Measurements from ENCODE around the gene TMEM151A.

The TMEM151A gene

GRCh38 chr11:66247295-66247694 is 44.4 kb upstream of the TMEM151A start:
- Histone ChIP-seq H3K27ac (ENCODE audit: low read length) (no peak overlapping the region), H3K4me2 (ENCODE audit: low read depth, low read length) (no peak overlapping the region), H3K36me3 (replicated peaks; ENCODE audit: insufficient read depth, low read length) (no peaks in the 10 kb centered on the region), H3K79me2 (ENCODE audit: low read length) (no peaks in the 10 kb centered on the region), H3K9ac (ENCODE audit: low read length) (no peak overlapping the region), H3K9me3 (replicated peaks; ENCODE audit: insufficient read depth, low read length) (no peaks in the 10 kb centered on the region), H4K20me1 (ENCODE audit: insufficient read depth, low read length) (no peaks in the 10 kb centered on the region), H3F3A (ENCODE audit: insufficient read depth, low read length) (no peaks in the 10 kb centered on the region), H3K9me2 (replicated peaks; ENCODE audit: insufficient read depth, low read length) (no peaks in the 10 kb centered on the region), H3K4me1 (ENCODE audit: low read length) (no peaks in the 10 kb centered on the region), H2AFZ (ENCODE audit: low read length) (no peak overlapping the region), H3K4me3 (ENCODE audit: low read length) (no peak overlapping the region), H3K27me3 (replicated peaks; ENCODE audit: insufficient read depth, low read length) (no peaks in the 10 kb centered on the region)
- TF ChIP-seq EZH2 (optimal IDR thresholded peaks at IDR 0.05; ENCODE audit: low read depth, low read length), result no peak
- TF ChIP-seq CTCF (IDR thresholded peaks at IDR 0.05; ENCODE audit: low read length), result no peak
- no peak for TF ChIP-seq EZH2phosphoT487 (IDR thresholded peaks at IDR 0.05; ENCODE audit: low read length)
- DNase-seq, result no peak

- no peak overlapping the region for H3K4me3 ChIP-seq (ENCODE audit: low read length)
- no peaks in the 10 kb centered on the region for H3K9me2 ChIP-seq (replicated peaks; ENCODE audit: insufficient read depth, low read length)
- no peaks in the 10 kb centered on the region for H3K4me1 ChIP-seq (ENCODE audit: low read length)
- no peaks in the 10 kb centered on the region for H3F3A ChIP-seq (ENCODE audit: insufficient read depth, low read length)
- H4K20me1 ChIP-seq (ENCODE audit: insufficient read depth, low read length), result no peaks in the 10 kb centered on the region
- H2AFZ ChIP-seq (ENCODE audit: low read length), result no peak overlapping the region
- no peak for TF ChIP-seq EZH2phosphoT487 (IDR thresholded peaks at IDR 0.05; ENCODE audit: low read length)
- TF ChIP-seq EZH2 (optimal IDR thresholded peaks at IDR 0.05; ENCODE audit: low read depth, low read length), result no peak
- TF ChIP-seq CTCF (IDR thresholded peaks at IDR 0.05; ENCODE audit: low read length), result no peak
- H3K27ac ChIP-seq (ENCODE audit: low read length), result no peak overlapping the region
- no peak for DNase-seq
- H3K36me3 ChIP-seq (replicated peaks; ENCODE audit: insufficient read depth, low read length), result no peaks in the 10 kb centered on the region
- H3K27me3 ChIP-seq (replicated peaks; ENCODE audit: insufficient read depth, low read length), result no peaks in the 10 kb centered on the region
- H3K4me2 ChIP-seq (ENCODE audit: low read depth, low read length), result no peak overlapping the region
- H3K9ac ChIP-seq (ENCODE audit: low read length), result no peak overlapping the region
- H3K79me2 ChIP-seq (ENCODE audit: low read length), result no peaks in the 10 kb centered on the region
- no peaks in the 10 kb centered on the region for H3K9me3 ChIP-seq (replicated peaks; ENCODE audit: insufficient read depth, low read length)
Measured at GRCh38 chr11:66247801-66248200, 43.9 kb upstream of the TMEM151A start.

GRCh38 chr11:66248903-66249302 is 42.8 kb upstream of the TMEM151A start:
- H3K9me2 ChIP-seq (replicated peaks; ENCODE audit: insufficient read depth, low read length), result no peaks in the 10 kb centered on the region
- H3F3A ChIP-seq (ENCODE audit: insufficient read depth, low read length), result no peaks in the 10 kb centered on the region
- no peaks in the 10 kb centered on the region for H3K27me3 ChIP-seq (replicated peaks; ENCODE audit: insufficient read depth, low read length)
- no peaks in the 10 kb centered on the region for H3K4me1 ChIP-seq (ENCODE audit: low read length)
- no peaks in the 10 kb centered on the region for H3K9me3 ChIP-seq (replicated peaks; ENCODE audit: insufficient read depth, low read length)
- no peaks in the 10 kb centered on the region for H4K20me1 ChIP-seq (ENCODE audit: insufficient read depth, low read length)
- H3K36me3 ChIP-seq (replicated peaks; ENCODE audit: insufficient read depth, low read length), result no peaks in the 10 kb centered on the region
- H2AFZ ChIP-seq (ENCODE audit: low read length), result no peak overlapping the region
- no peak overlapping the region for H3K9ac ChIP-seq (ENCODE audit: low read length)
- no peak overlapping the region for H3K4me2 ChIP-seq (ENCODE audit: low read depth, low read length)
- DNase-seq, result no peak
- TF ChIP-seq CTCF (IDR thresholded peaks at IDR 0.05; ENCODE audit: low read length) (no peak), EZH2phosphoT487 (IDR thresholded peaks at IDR 0.05; ENCODE audit: low read length) (no peak), EZH2 (optimal IDR thresholded peaks at IDR 0.05; ENCODE audit: low read depth, low read length) (no peak)
- H3K4me3 ChIP-seq (ENCODE audit: low read length), result no peak overlapping the region
- H3K27ac ChIP-seq (ENCODE audit: low read length), result no peak overlapping the region
- H3K79me2 ChIP-seq (ENCODE audit: low read length), result no peaks in the 10 kb centered on the region
